ENCODE data around the gene SLC1A2.

GRCh38 chr11:35414311-35414710 is 5.0 kb downstream of the SLC1A2 start:
- no peak for TF ChIP-seq CTCF (IDR thresholded peaks at IDR 0.05)
- no peak for TF ChIP-seq EZH2 (IDR thresholded peaks at IDR 0.05)
- TF ChIP-seq EZH2phosphoT487 (IDR thresholded peaks at IDR 0.05): no peak

Data from neural progenitor cell (in vitro differentiated cells).